ENCODE measurements around the gene CLNK.

Gene CLNK

DNA sequence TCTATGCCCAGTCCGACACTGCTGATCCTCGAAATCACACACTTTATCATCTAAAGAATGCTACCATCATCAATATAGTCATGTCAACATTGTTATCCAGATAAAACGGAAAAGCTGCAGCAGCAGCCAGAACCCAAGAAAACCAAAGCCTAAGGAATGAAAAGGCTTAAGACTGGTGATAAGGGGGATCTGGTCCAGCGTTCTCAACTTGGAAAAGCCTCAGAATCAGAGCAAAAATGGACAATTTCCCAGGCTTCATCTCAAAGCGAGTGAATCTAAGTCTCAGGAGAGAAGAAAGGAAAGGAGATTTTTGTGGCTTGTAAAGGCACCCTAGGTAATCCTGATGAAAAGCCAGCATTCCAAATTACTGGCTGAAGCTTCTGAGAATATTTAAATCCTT lies 235.6 kb downstream of the CLNK start:
- H3K4me1 ChIP-seq (ENCODE audit: control insufficient read depth, insufficient read depth, low read length): no peaks in the 10 kb centered on the region
- no peak overlapping the region for H3K4me3 ChIP-seq (ENCODE audit: low read length)
- H3K9me3 ChIP-seq (ENCODE audit: control insufficient read depth, insufficient read depth, low read length): no peaks in the 10 kb centered on the region
- no CpG with 5 or more reads among the region's 5 CpGs for WGBS (ENCODE audit: insufficient coverage, insufficient read length)
- DNase-seq (ENCODE audit: low read depth, low spot score): no peak
- H3K27me3 ChIP-seq (ENCODE audit: control insufficient read depth, insufficient read depth, low read length): no peaks in the 10 kb centered on the region
- no peaks in the 10 kb centered on the region for H3K36me3 ChIP-seq (ENCODE audit: control insufficient read depth, insufficient read depth, low read length)
- no peak overlapping the region for H3K27ac ChIP-seq (ENCODE audit: low read length)

DNA sequence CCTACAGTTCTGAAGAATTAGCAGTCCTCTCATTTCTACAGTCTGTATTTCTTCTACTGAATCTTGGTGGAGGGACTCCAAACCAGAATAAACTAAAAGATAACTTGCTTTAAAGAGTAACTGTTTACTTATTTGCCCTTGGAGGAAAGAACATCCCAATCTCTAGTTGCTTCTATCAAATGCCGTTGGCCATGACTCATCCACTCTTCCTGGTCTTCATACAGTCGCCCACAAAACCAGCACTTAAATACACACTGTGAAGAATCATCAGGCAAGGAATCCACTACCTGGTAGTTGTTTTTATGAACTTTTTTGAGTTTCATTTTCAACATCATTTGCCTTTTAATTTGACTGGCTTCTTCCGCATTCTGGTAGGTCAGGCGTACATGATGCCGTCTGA lies 241.6 kb downstream of the CLNK start:
- no CpG with 5 or more reads among the region's 5 CpGs for WGBS (ENCODE audit: insufficient coverage, insufficient read length)

DNA sequence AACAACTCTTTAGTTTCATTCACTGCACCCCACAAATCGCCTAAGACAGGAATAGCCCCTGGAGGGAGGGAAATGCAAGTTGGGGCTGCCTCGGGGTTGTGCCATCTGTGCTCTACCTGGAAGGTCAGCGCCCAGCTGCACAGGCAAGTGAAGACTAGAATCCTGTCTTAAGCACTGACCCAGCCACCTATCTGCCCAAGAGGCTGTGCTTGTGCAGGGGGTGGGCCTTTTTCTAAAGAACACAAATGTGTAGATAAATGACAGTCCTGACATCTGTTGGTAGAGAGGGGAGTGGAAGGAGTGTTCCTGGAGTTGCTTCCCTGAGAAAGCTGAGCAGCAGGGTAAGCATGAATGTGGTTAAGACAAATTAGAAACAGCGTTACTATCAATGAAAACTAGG lies 243.1 kb downstream of the CLNK start:
- no peak overlapping the region for H3K27ac ChIP-seq (ENCODE audit: low read length)
- H3K4me3 ChIP-seq (ENCODE audit: low read length): no peak overlapping the region
- H3K27me3 ChIP-seq (ENCODE audit: control insufficient read depth, insufficient read depth, low read length): no peaks in the 10 kb centered on the region
- H3K4me1 ChIP-seq (ENCODE audit: control insufficient read depth, insufficient read depth, low read length): no peaks in the 10 kb centered on the region
- no peaks in the 10 kb centered on the region for H3K36me3 ChIP-seq (ENCODE audit: control insufficient read depth, insufficient read depth, low read length)
- H3K9me3 ChIP-seq (ENCODE audit: control insufficient read depth, insufficient read depth, low read length): no peaks in the 10 kb centered on the region
- no peak for DNase-seq (ENCODE audit: low read depth, low spot score)
- no CpG with 5 or more reads among the region's 4 CpGs for WGBS (ENCODE audit: insufficient coverage, insufficient read length)

More for the DNA sequence above, 241.6 kb downstream of the CLNK start:
- H3K4me1 ChIP-seq (ENCODE audit: control insufficient read depth, insufficient read depth, low read length): no peaks in the 10 kb centered on the region
- H3K27ac ChIP-seq (ENCODE audit: low read length): no peak overlapping the region
- H3K9me3 ChIP-seq (ENCODE audit: control insufficient read depth, insufficient read depth, low read length): no peaks in the 10 kb centered on the region
- H3K36me3 ChIP-seq (ENCODE audit: control insufficient read depth, insufficient read depth, low read length): no peaks in the 10 kb centered on the region
- H3K4me3 ChIP-seq (ENCODE audit: low read length): no peak overlapping the region
- H3K27me3 ChIP-seq (ENCODE audit: control insufficient read depth, insufficient read depth, low read length): no peaks in the 10 kb centered on the region
- no peak for DNase-seq (ENCODE audit: low read depth, low spot score)

DNA sequence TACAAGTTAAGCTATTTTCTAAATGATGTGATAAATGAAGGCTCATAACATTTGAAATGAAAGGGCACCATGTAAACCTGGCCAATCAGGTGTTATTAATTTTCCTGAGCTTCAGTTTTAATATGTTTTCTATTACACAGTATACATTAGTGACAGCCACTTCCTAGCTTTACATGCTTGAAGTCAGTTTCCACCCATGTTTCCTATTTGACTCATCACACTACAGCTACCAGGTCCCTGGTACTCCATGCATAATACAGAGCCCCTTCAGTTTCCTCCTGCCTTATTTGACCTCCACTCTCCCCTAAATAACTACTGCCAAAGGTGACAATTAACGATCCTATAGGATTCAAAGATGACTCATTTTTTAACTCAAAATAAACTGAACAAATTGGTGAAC lies 245.6 kb downstream of the CLNK start:
- Histone ChIP-seq H3K36me3 (ENCODE audit: control insufficient read depth, insufficient read depth, low read length) (no peaks in the 10 kb centered on the region), H3K27ac (ENCODE audit: low read length) (no peak overlapping the region), H3K27me3 (ENCODE audit: control insufficient read depth, insufficient read depth, low read length) (no peaks in the 10 kb centered on the region), H3K4me1 (ENCODE audit: control insufficient read depth, insufficient read depth, low read length) (no peaks in the 10 kb centered on the region), H3K4me3 (ENCODE audit: low read length) (no peak overlapping the region), H3K9me3 (ENCODE audit: control insufficient read depth, insufficient read depth, low read length) (no peaks in the 10 kb centered on the region)
- WGBS (ENCODE audit: insufficient coverage, insufficient read length): no CpG with 5 or more reads among the region's 1 CpG
- no peak for DNase-seq (ENCODE audit: low read depth, low spot score)

DNA sequence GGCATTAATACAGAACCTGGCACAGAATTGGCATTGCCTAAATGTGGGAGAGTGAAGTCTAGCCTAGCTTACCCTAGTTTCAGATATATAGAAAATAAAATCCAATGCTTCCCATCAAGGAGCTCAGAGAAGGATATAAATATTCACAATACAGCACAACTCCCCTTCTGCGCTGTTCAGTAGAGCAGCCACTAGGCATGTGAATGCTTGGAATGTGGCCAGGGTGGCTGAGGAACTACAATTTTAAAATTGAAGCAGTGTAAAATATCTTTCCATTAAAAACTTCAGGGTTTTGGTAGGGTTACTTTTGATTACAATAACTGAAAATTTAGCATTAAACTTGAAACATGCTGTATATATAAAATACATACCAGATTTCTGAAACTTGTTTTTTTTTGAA lies 246.8 kb downstream of the CLNK start:
- H3K4me1 ChIP-seq (ENCODE audit: control insufficient read depth, insufficient read depth, low read length): no peaks in the 10 kb centered on the region
- no peak overlapping the region for H3K27ac ChIP-seq (ENCODE audit: low read length)
- no peak overlapping the region for H3K4me3 ChIP-seq (ENCODE audit: low read length)
- H3K27me3 ChIP-seq (ENCODE audit: control insufficient read depth, insufficient read depth, low read length): no peaks in the 10 kb centered on the region
- no peak for DNase-seq (ENCODE audit: low read depth, low spot score)
- no peaks in the 10 kb centered on the region for H3K9me3 ChIP-seq (ENCODE audit: control insufficient read depth, insufficient read depth, low read length)
- no CpG with 5 or more reads among the region's 1 CpG for WGBS (ENCODE audit: insufficient coverage, insufficient read length)
- no peaks in the 10 kb centered on the region for H3K36me3 ChIP-seq (ENCODE audit: control insufficient read depth, insufficient read depth, low read length)

Measured in iPS DF 6.9 (cell line).